CD4-positive, alpha-beta T cell (primary cell): ENCODE data around the gene ARL8B. TPM values are rescaled to one million over a fixed set of nuclear protein-coding genes. Genes with fewer than 3 reads are reported as not detected.
A peak's percentile ranks its signal among the peaks of the same experiment; 100 is the strongest.

ENCODE experiments used
- ATAC-seq: fragments of 200-7000 bp; cut with Tn5 transposase; one replicate; pipeline ENCODE4 v1.10.0; 2022; ENCODE audit warnings: mild to moderate bottlenecking; ENCODE audit not compliant: poor library complexity
- CTCF ChIA-PET: fragments of 350-600 bp; sonication (Branson Sonifier 250); formaldehyde crosslinking; loops from one replicate; lab custom pipeline; 2021; ENCODE audit warnings: antibody characterized with exemption, inconsistent platforms; lab: Charles Lee
- POLR2A ChIA-PET: fragments of 350-600 bp; sonication (Branson Sonifier 250); formaldehyde crosslinking; loops from one replicate; lab custom pipeline; 2021; ENCODE audit warnings: antibody characterized with exemption, inconsistent platforms; lab: Charles Lee
- DNase-seq, 14 experiments: peaks; one replicate each; pipeline ENCODE4 v3.0.0-alpha.2; 2013 to 2020; ENCODE audit warnings: mixed read lengths in 2 of 14
- H3K27ac ChIP-seq, 2 donors: one replicate each; pipeline versions ENCODE4 v1.5.1 to v1.7.0; 2013; ENCODE audit warnings: low read length in 2 of 2, low read depth in 1 of 2, mild to moderate bottlenecking in 1 of 2
- H3K27me3 ChIP-seq, 2 experiments: 1 replicate in 1 of 2; 2 replicates in 1 of 2; pipeline versions ENCODE4 v1.6.1 to v1.7.0; 2013; ENCODE audit warnings: low read length in 2 of 2, control low read depth in 1 of 2, mild to moderate bottlenecking in 1 of 2, moderate library complexity in 1 of 2; ENCODE audit not compliant: insufficient read depth in 2 of 2, control insufficient read depth in 1 of 2
- H3K36me3 ChIP-seq: one replicate; pipeline ENCODE4 v1.6.1; 2013; ENCODE audit warnings: low read length, control low read depth; ENCODE audit not compliant: insufficient read depth
- H3K4me1 ChIP-seq: one replicate; pipeline ENCODE4 v1.6.1; 2013; ENCODE audit warnings: low read length, control low read depth; ENCODE audit not compliant: insufficient read depth
- H3K4me3 ChIP-seq: one replicate; pipeline ENCODE4 v1.5.1; 2013; ENCODE audit warnings: mild to moderate bottlenecking, low read length, moderate library complexity
- H3K9me3 ChIP-seq, 2 experiments: 1 replicate in 1 of 2; 2 replicates in 1 of 2; pipeline versions ENCODE4 v1.6.1 to v1.7.0; 2013; ENCODE audit warnings: low read length in 2 of 2, mild to moderate bottlenecking in 2 of 2, control low read depth in 1 of 2, moderate library complexity in 1 of 2; ENCODE audit not compliant: control insufficient read depth in 1 of 2, insufficient read depth in 1 of 2
- H3K27ac Mint-ChIP-seq: one replicate; pipeline ENCODE4 v1.8.0; 2020; ENCODE audit warnings: mixed read lengths
- H3K27me3 Mint-ChIP-seq: one replicate; pipeline ENCODE4 v1.8.0; 2021; ENCODE audit warnings: mixed read lengths
- H3K36me3 Mint-ChIP-seq: one replicate; pipeline ENCODE4 v1.8.0; 2021; ENCODE audit warnings: low read depth, mixed read lengths
- H3K4me1 Mint-ChIP-seq: one replicate; pipeline ENCODE4 v1.8.0; 2021; ENCODE audit warnings: low read depth, mixed read lengths
- H3K4me3 Mint-ChIP-seq: one replicate; pipeline ENCODE4 v1.8.0; 2020; ENCODE audit warnings: mild to moderate bottlenecking, mixed read lengths
- H3K9me3 Mint-ChIP-seq: one replicate; pipeline ENCODE4 v1.8.0; 2020; ENCODE audit warnings: mixed read lengths
- intact Hi-C, 2 experiments: fragments of 100-400 bp; cut with DNase I in 1 of 2; cut with micrococcal nuclease in 1 of 2; formaldehyde crosslinking; loops; one replicate each; pipeline versions ENCODE4 v1.15.1 to v1.9.0; 2023 to 2025; cut with DNase I, micrococcal nuclease
- total RNA-seq, 174 experiments: library from RNA in 2 of 174; stranded (reverse) in 2 of 174; gene quantifications; one replicate each; pipeline ENCODE4 v1.2.3 and lab custom pipeline; 2021 to 2026
- TF ChIP-seq, protein P1 (sequence below): fragments of 200-600 bp; IDR thresholded peaks from one replicate; pipeline ENCODE4 v1.8.0; 2022; ENCODE audit warnings: antibody characterized with exemption, mild to moderate bottlenecking

ARL8B gene
- total RNA-seq, 2 experiments from 2014 or later: 48.5 to 49.7 TPM

DNA sequence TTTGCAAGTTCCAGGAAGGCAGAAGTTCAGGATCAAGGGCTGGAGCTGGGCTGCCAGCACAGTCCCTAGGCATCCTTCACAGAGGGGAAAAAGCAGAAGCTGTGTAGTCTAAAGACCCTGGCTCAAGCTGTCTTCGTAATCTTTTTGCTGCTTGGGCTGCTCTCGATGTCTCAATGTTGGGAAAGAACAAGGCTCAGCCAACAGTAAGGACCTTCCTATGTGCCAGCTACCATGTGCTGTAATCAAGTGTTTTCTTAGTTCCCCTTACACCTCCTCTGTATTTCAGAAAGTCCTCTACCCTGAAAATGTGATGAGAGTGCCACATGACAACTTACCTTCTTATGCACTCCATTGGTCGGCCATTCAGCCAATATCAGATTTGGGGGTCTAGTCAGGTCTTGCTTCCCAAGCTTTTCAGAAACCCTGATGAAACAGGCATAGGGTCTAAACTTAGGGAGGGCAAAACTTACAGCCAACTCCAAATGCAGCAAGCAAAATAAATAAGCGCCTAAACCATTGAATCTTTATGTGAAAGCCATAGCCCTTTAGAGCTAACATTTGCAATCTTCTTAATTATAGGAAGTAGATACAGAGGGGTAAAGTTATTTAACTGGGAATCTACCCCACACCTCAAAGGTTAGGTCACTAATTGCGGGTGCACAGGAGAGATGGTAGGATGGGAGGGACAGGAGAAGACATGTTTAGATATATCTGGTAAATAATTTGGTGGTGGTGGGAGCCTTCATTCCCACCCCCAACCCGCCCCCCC is 64.2 kb downstream of the ARL8B start:
- no peaks in the 10 kb centered on the region for H3K27me3 Mint-ChIP-seq
- Histone ChIP-seq H3K27me3 (no peaks in the 10 kb centered on the region), H3K27ac (peak overlapping the region in 1 of 2 donors; percentile 43), H3K36me3 (no peaks in the 10 kb centered on the region), H3K4me1 (peaks cover 17% of the 10 kb centered on the region), H3K9me3 (no peaks in the 10 kb centered on the region), H3K4me3 (peak overlapping the region; percentile 62)
- ChIA-PET CTCF (interaction anchor here (1.2 to 2.8 kb wide), 4 partner anchors 12 to 63 kb away, joined by 4 to 12 read pairs (median 5); no protein-coding TSS in a partner anchor), POLR2A (interaction anchor here (0.6 to 6.0 kb wide), 9 partner anchors 8 to 693 kb away, joined by 3 to 185 read pairs (median 4); partner anchors contain the start of genes ARL8B and ITPR1)
- peak overlapping the region; percentile 94 for H3K4me3 Mint-ChIP-seq
- TF ChIP-seq, protein P1, sequence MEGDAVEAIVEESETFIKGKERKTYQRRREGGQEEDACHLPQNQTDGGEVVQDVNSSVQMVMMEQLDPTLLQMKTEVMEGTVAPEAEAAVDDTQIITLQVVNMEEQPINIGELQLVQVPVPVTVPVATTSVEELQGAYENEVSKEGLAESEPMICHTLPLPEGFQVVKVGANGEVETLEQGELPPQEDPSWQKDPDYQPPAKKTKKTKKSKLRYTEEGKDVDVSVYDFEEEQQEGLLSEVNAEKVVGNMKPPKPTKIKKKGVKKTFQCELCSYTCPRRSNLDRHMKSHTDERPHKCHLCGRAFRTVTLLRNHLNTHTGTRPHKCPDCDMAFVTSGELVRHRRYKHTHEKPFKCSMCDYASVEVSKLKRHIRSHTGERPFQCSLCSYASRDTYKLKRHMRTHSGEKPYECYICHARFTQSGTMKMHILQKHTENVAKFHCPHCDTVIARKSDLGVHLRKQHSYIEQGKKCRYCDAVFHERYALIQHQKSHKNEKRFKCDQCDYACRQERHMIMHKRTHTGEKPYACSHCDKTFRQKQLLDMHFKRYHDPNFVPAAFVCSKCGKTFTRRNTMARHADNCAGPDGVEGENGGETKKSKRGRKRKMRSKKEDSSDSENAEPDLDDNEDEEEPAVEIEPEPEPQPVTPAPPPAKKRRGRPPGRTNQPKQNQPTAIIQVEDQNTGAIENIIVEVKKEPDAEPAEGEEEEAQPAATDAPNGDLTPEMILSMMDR: no peak
- H3K4me1 Mint-ChIP-seq: peaks cover 39% of the 10 kb centered on the region
- intact Hi-C loops: loop anchor here (2.0 to 5.0 kb wide), 4 partner anchors 49 to 884 kb away; partner anchors contain the start of genes ARL8B (in 1 of the 2), ITPR1 (in 1 of the 2) and SETMAR (in 1 of the 2)
- DNase-seq (peak in 2 of 14 experiments; percentile 56 to 58), ATAC-seq (no peak)
- H3K9me3 Mint-ChIP-seq: no peaks in the 10 kb centered on the region
- peaks cover 37% of the 10 kb centered on the region for H3K36me3 Mint-ChIP-seq
- peak overlapping the region; percentile 98 for H3K27ac Mint-ChIP-seq

DNA sequence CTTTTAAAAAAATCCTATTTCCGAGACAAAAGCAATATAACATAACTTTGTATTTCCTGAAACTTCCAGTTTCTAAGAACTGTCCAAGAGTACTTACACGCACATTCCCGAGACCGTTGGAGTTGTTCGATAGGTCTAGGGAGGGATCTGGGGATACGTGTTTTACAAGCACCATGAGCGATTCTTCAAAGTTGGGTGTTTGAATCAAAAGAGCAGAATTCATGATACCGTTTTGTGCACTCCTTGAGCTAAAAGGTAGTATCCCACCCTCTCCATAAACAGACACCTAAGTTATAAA is 64.7 kb downstream of the ARL8B start:
- Mint-ChIP-seq H3K27me3 (no peaks in the 10 kb centered on the region), H3K36me3 (peaks cover 38% of the 10 kb centered on the region), H3K4me1 (peaks cover 39% of the 10 kb centered on the region), H3K4me3 (peak overlapping the region; percentile 94), H3K27ac (peak overlapping the region; percentile 98), H3K9me3 (no peaks in the 10 kb centered on the region)
- Histone ChIP-seq H3K9me3 (no peaks in the 10 kb centered on the region), H3K4me3 (peak overlapping the region; percentile 62), H3K27me3 (no peaks in the 10 kb centered on the region), H3K27ac (peak overlapping the region; percentile 45 to 94), H3K4me1 (peaks cover 20% of the 10 kb centered on the region), H3K36me3 (no peaks in the 10 kb centered on the region)
- CTCF ChIA-PET: interaction anchor here (1.3 to 2.8 kb wide), 3 partner anchors 11 to 64 kb away, joined by 5 to 12 read pairs (median 5); no protein-coding TSS in a partner anchor
- DNase-seq (peak in 1 of 14 experiments; percentile 50), ATAC-seq (peak; percentile 5)
- POLR2A ChIA-PET: interaction anchor here (0.5 to 6.0 kb wide), 10 partner anchors 9 to 693 kb away, joined by 3 to 185 read pairs (median 4); partner anchors contain the start of genes ARL8B and ITPR1
- TF ChIP-seq, protein P1: no peak
- intact Hi-C loops: loop anchor here (1.0 to 5.0 kb wide), 5 partner anchors 10 to 885 kb away; partner anchors contain the start of genes ARL8B (in 1 of the 2), ITPR1 (in 1 of the 2) and SETMAR (in 1 of the 2)

DNA sequence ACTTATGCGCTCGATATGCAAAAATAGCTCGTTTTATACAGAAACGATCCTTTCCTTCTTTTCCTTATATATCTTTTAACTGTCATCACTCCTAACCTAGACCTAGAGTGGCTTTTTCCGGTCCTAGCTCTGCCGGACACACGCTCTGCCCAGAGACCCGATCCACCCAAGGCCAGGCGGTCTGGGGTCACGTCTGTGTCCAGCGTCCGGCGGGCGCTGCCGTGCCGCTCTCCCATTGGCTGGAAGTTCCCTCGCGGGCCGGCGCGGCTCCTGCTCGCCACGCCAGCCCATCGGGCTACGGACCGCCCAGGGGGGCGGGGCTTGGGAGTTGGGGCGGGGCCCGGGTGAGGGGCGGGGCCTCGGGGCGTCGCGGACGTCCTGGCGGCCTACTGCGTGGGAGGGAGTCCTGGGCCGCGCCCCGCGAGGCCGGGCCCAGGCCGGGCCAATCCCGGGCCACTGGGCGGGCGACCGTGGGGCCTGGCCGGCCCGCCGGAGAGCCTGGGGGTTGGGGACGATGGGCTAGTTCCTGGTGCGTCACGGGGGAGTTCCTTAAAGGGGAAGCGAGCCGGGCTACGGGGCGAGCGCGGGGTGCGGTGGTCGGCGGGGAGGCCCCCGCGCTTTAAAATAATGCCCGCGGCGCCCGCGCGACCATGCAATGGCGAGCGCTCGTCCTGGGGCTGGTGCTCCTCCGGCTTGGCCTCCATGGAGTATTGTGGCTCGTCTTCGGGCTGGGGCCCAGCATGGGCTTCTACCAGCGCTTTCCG is 65.2 kb downstream of the ARL8B start, which contains the start of gene EDEM1:
Gene EDEM1, plus strand, starts transcription at position 552 of the 764 bp plus-strand sequence. Its CDS starts 99 bp downstream, at position 651.
- DNase-seq (peak; percentile 77 to 98 (median 94)), ATAC-seq (peak; percentile 76)
- Histone ChIP-seq H3K27ac (peak within 1 kb of the TSS; percentile 89 to 94), H3K9me3 (no peaks in the 10 kb centered on the region), H3K36me3 (no peaks in the 10 kb centered on the region), H3K27me3 (no peaks in the 10 kb centered on the region), H3K4me3 (peak within 1 kb of the TSS; percentile 94), H3K4me1 (peaks cover 25% of the 10 kb centered on the region)
- Mint-ChIP-seq H3K27ac (peak within 1 kb of the TSS; percentile 98), H3K9me3 (no peaks in the 10 kb centered on the region), H3K4me1 (peaks cover 39% of the 10 kb centered on the region), H3K4me3 (peak within 1 kb of the TSS; percentile 98), H3K36me3 (peaks cover 38% of the 10 kb centered on the region), H3K27me3 (no peaks in the 10 kb centered on the region)
- TF ChIP-seq, protein P1: no peak
- CTCF ChIA-PET: interaction anchor here (1.3 to 2.8 kb wide), 4 partner anchors 11 to 65 kb away, joined by 3 to 12 read pairs (median 5); no protein-coding TSS in a partner anchor
- intact Hi-C loops: loop anchor here (1.0 to 5.0 kb wide), 5 partner anchors 10 to 885 kb away; partner anchors contain the start of genes ARL8B (in 1 of the 2), ITPR1 (in 1 of the 2) and SETMAR (in 1 of the 2)
- POLR2A ChIA-PET: interaction anchor here (0.5 to 6.0 kb wide), 12 partner anchors 9 to 694 kb away, joined by 3 to 185 read pairs (median 4); partner anchors contain the start of genes ARL8B and ITPR1
